Measurements from ENCODE around the gene DHX38.
"Not testable (repeated sequence)": the region's sequence is repeated elsewhere in the genome, so short reads cannot be mapped to it uniquely, and the experiment has no call there.

Gene DHX38

DNA sequence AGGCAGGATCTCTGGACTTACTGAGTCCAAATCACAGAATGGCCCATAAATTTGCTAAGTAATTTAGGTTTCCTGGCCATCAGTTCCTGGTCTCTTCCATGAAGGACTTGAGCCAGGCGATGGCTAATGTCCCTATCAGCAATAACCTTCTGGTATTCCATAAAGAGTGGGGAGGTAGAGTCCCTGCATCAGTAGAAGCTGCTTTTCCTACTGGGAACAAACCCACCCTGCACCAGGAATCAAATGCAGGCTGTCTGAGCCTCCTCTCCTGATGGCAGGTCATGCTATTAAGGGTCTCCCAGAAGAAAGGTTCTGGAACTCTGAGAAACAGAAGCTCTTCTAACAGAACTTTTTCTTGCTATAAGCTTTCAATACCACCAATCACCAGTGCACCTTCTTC is 32.1 kb upstream of the DHX38 start:
- Histone ChIP-seq H3K4me3 (ENCODE audit: low read depth in 1 of 2, low read length in 2 of 2) (no peak overlapping the region), H3K27me3 (ENCODE audit: control insufficient read depth in 1 of 2, insufficient read depth in 2 of 2, low read length in 2 of 2) (no peaks in the 10 kb centered on the region), H3K36me3 (ENCODE audit: insufficient read depth, low read length) (no peaks in the 10 kb centered on the region), H3K27ac (ENCODE audit: low read depth, low read length) (no peak overlapping the region), H3K9ac (ENCODE audit: low read length) (no peak overlapping the region), H3K4me1 (ENCODE audit: insufficient read depth, low read length) (no peaks in the 10 kb centered on the region), H3K9me3 (ENCODE audit: low read length) (no peaks in the 10 kb centered on the region)

GRCh38 chr16:72064361-72064894 is 29.2 kb upstream of the DHX38 start:
- H3K27me3 ChIP-seq (ENCODE audit: control insufficient read depth in 1 of 2, insufficient read depth in 2 of 2, low read length in 2 of 2) = no peaks in the 10 kb centered on the region
- H3K4me3 ChIP-seq (ENCODE audit: low read depth in 1 of 2, low read length in 2 of 2) = no peak overlapping the region
- H3K4me1 ChIP-seq (ENCODE audit: insufficient read depth, low read length) = no peaks in the 10 kb centered on the region
- H3K9me3 ChIP-seq (ENCODE audit: low read length) = no peaks in the 10 kb centered on the region
- H3K9ac ChIP-seq (ENCODE audit: low read length) = no peak overlapping the region
- H3K36me3 ChIP-seq (ENCODE audit: insufficient read depth, low read length) = no peaks in the 10 kb centered on the region
- no peak overlapping the region for H3K27ac ChIP-seq (ENCODE audit: low read depth, low read length)

GRCh38 chr16:72066747-72067146 is 26.9 kb upstream of the DHX38 start:
- no peaks in the 10 kb centered on the region for H3K9me3 ChIP-seq (ENCODE audit: low read length)
- no peak overlapping the region for H3K27ac ChIP-seq (ENCODE audit: low read depth, low read length)
- no peaks in the 10 kb centered on the region for H3K4me1 ChIP-seq (ENCODE audit: insufficient read depth, low read length)
- peaks cover 5% of the 10 kb centered on the region for H3K36me3 ChIP-seq (ENCODE audit: insufficient read depth, low read length)
- no peaks in the 10 kb centered on the region for H3K27me3 ChIP-seq (ENCODE audit: control insufficient read depth in 1 of 2, insufficient read depth in 2 of 2, low read length in 2 of 2)
- H3K4me3 ChIP-seq (ENCODE audit: low read depth in 1 of 2, low read length in 2 of 2) = no peak overlapping the region
- no peak overlapping the region for H3K9ac ChIP-seq (ENCODE audit: low read length)

DNA sequence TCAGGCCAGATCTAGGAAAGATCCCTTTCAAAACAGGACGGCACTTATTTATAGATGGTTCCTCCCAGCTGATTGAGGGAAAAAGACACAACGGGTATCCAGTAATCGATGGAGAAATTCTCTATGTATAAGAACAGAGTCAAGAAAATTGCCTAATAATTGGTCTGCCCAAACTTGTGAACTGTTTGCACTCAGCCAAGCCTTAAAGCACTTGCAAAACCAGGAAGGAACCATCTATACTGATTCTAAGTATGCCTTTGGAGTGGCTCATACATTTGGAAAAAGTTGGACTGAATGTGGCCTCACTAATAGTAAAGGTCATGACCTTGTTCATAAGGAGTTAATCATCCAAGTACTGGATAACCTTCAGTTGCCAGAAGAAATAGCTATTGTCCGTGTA is 24.7 kb upstream of the DHX38 start:
- no peaks in the 10 kb centered on the region for H3K9me3 ChIP-seq (ENCODE audit: low read length)
- H3K36me3 ChIP-seq (ENCODE audit: insufficient read depth, low read length) = peaks cover 5% of the 10 kb centered on the region
- no peak overlapping the region for H3K9ac ChIP-seq (ENCODE audit: low read length)
- no peak overlapping the region for H3K4me3 ChIP-seq (ENCODE audit: low read depth in 1 of 2, low read length in 2 of 2)
- no peak overlapping the region for H3K27ac ChIP-seq (ENCODE audit: low read depth, low read length)
- H3K27me3 ChIP-seq (ENCODE audit: control insufficient read depth in 1 of 2, insufficient read depth in 2 of 2, low read length in 2 of 2) = no peaks in the 10 kb centered on the region
- no peaks in the 10 kb centered on the region for H3K4me1 ChIP-seq (ENCODE audit: insufficient read depth, low read length)

DNA sequence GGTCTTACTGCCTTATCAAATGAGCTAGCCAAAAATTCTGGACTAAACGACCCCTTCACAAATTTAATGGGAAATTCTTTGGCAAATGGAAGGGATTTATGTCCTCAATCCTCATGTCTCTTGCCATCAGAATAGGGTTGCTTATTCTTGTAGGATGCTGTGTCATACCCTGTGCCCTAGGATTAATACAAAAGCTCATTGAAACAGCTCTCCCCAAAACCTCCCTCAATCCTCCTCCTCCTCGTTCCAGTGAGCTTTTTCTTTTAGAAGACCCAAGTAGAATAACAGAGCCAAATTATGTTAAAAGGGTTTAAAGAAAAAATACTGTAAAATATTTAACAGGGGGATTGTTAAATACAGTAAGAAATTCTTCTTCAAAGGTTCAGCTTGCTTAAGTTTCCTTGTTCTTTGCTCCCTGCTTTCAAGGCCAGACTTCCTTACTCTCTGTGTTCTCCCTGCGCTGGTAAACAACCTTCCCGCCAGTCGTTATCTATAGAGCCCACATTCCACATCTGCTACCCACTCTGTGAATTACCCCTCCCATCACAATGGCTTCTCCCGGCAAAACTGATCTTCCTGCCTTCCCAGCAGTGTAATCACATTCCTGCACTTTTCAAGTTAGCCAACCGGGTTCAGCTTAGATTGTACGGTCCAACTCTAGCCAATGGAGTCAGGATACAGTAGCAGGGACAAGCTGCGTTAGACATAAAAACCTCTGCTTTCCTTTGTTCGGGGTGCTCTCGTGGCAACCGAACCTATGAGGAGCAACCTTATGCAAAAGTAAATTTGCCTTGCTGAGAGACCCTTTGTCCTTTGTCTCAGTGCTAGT is 20.9 kb upstream of the DHX38 start:
- Histone ChIP-seq H3K27ac (ENCODE audit: low read depth, low read length) (no peak overlapping the region), H3K36me3 (ENCODE audit: insufficient read depth, low read length) (peaks cover 5% of the 10 kb centered on the region), H3K4me3 (ENCODE audit: low read depth in 1 of 2, low read length in 2 of 2) (no peak overlapping the region), H3K9me3 (ENCODE audit: low read length) (no peaks in the 10 kb centered on the region), H3K9ac (ENCODE audit: low read length) (no peak overlapping the region), H3K27me3 (ENCODE audit: control insufficient read depth in 1 of 2, insufficient read depth in 2 of 2, low read length in 2 of 2) (no peaks in the 10 kb centered on the region), H3K4me1 (ENCODE audit: insufficient read depth, low read length) (no peaks in the 10 kb centered on the region)

DNA sequence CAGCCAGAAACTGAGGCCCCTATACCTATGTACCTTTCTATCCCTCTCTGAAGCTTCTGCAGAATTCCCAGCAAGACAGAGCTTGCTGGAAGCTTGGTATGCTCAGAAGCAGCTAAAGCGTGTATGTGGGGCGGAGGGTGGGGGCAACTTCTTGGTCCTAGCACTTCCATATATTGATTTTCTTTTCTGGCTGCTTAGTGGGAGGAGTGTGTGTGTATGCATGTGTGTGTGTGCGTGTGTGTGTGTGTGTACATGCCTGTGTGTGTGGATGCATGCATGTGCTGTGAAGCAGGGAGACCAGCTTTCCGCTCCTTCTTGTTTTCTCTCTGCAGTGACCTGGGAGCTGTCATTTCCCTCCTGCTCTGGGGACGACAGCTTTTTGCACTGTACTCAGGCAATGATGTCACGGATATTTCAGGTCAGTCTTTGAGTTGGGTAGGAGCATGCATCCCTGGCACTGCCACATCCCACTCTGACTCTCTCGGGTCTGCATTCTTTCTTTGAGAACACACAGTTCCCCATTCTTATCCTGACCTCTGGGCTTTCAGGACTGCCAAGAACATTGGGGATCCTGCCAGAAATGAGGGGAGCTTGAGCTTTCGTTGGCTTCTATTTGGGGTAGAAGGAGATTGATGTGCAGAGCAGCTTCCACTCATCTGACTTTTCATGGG is 20.0 kb upstream of the DHX38 start:
- Histone ChIP-seq H3K9me3 (ENCODE audit: low read length) (no peaks in the 10 kb centered on the region), H3K9ac (ENCODE audit: low read length) (no peak overlapping the region), H3K36me3 (ENCODE audit: insufficient read depth, low read length) (peaks cover 5% of the 10 kb centered on the region), H3K27ac (ENCODE audit: low read depth, low read length) (no peak overlapping the region), H3K4me1 (ENCODE audit: insufficient read depth, low read length) (no peaks in the 10 kb centered on the region), H3K4me3 (ENCODE audit: low read depth in 1 of 2, low read length in 2 of 2) (no peak overlapping the region), H3K27me3 (ENCODE audit: control insufficient read depth in 1 of 2, insufficient read depth in 2 of 2, low read length in 2 of 2) (no peaks in the 10 kb centered on the region)

GRCh38 chr16:72075067-72075466 is 18.6 kb upstream of the DHX38 start:
- H3K36me3 ChIP-seq (ENCODE audit: insufficient read depth, low read length); H3K27me3 ChIP-seq (ENCODE audit: control insufficient read depth in 1 of 2, insufficient read depth in 2 of 2, low read length in 2 of 2); H3K27ac ChIP-seq (ENCODE audit: low read depth, low read length); H3K4me1 ChIP-seq (ENCODE audit: insufficient read depth, low read length); H3K9ac ChIP-seq (ENCODE audit: low read length); H3K9me3 ChIP-seq (ENCODE audit: low read length); H3K4me3 ChIP-seq (ENCODE audit: low read depth in 1 of 2, low read length in 2 of 2): not testable (repeated sequence)

GRCh38 chr16:72076991-72077706 is 16.5 kb upstream of the DHX38 start:
- not testable (repeated sequence) for H3K4me1 ChIP-seq (ENCODE audit: insufficient read depth, low read length); H3K27ac ChIP-seq (ENCODE audit: low read depth, low read length); H3K27me3 ChIP-seq (ENCODE audit: control insufficient read depth in 1 of 2, insufficient read depth in 2 of 2, low read length in 2 of 2); H3K9ac ChIP-seq (ENCODE audit: low read length); H3K36me3 ChIP-seq (ENCODE audit: insufficient read depth, low read length); H3K4me3 ChIP-seq (ENCODE audit: low read depth in 1 of 2, low read length in 2 of 2); H3K9me3 ChIP-seq (ENCODE audit: low read length)

GRCh38 chr16:72083778-72084404 is 9.8 kb upstream of the DHX38 start:
- H3K27me3 ChIP-seq (ENCODE audit: control insufficient read depth in 1 of 2, insufficient read depth in 2 of 2, low read length in 2 of 2) = no peaks in the 10 kb centered on the region
- no peak overlapping the region for H3K9ac ChIP-seq (ENCODE audit: low read length)
- no peak overlapping the region for H3K4me3 ChIP-seq (ENCODE audit: low read depth in 1 of 2, low read length in 2 of 2)
- no peak overlapping the region for H3K27ac ChIP-seq (ENCODE audit: low read depth, low read length)
- no peaks in the 10 kb centered on the region for H3K9me3 ChIP-seq (ENCODE audit: low read length)
- no peaks in the 10 kb centered on the region for H3K4me1 ChIP-seq (ENCODE audit: insufficient read depth, low read length)
- peaks cover 37% of the 10 kb centered on the region for H3K36me3 ChIP-seq (ENCODE audit: insufficient read depth, low read length)

GRCh38 chr16:72084445-72084844 is 9.2 kb upstream of the DHX38 start:
- no peak overlapping the region for H3K27ac ChIP-seq (ENCODE audit: low read depth, low read length)
- no peaks in the 10 kb centered on the region for H3K4me1 ChIP-seq (ENCODE audit: insufficient read depth, low read length)
- H3K4me3 ChIP-seq (ENCODE audit: low read depth in 1 of 2, low read length in 2 of 2) = no peak overlapping the region
- no peak overlapping the region for H3K9ac ChIP-seq (ENCODE audit: low read length)
- no peaks in the 10 kb centered on the region for H3K9me3 ChIP-seq (ENCODE audit: low read length)
- H3K27me3 ChIP-seq (ENCODE audit: control insufficient read depth in 1 of 2, insufficient read depth in 2 of 2, low read length in 2 of 2) = no peaks in the 10 kb centered on the region
- peaks cover 42% of the 10 kb centered on the region for H3K36me3 ChIP-seq (ENCODE audit: insufficient read depth, low read length)

- no peak overlapping the region for H3K27ac ChIP-seq (ENCODE audit: low read depth, low read length)
- peaks cover 47% of the 10 kb centered on the region for H3K36me3 ChIP-seq (ENCODE audit: insufficient read depth, low read length)
These were observed 8.6 kb upstream of the DHX38 start for GRCh38 chr16:72085002-72085401.

More at GRCh38 chr16:72085002-72085401, 8.6 kb upstream of the DHX38 start:
- H3K9ac ChIP-seq (ENCODE audit: low read length) = no peak overlapping the region
- no peak overlapping the region for H3K4me3 ChIP-seq (ENCODE audit: low read depth in 1 of 2, low read length in 2 of 2)
- no peaks in the 10 kb centered on the region for H3K27me3 ChIP-seq (ENCODE audit: control insufficient read depth in 1 of 2, insufficient read depth in 2 of 2, low read length in 2 of 2)
- H3K4me1 ChIP-seq (ENCODE audit: insufficient read depth, low read length) = no peaks in the 10 kb centered on the region
- H3K9me3 ChIP-seq (ENCODE audit: low read length) = no peaks in the 10 kb centered on the region
